GM12864 (cell line): ENCODE results near the gene NDST3.
A peak's percentile ranks its signal among the peaks of the same experiment; 100 is the strongest.
"Not testable (repeated sequence)": the region's sequence is repeated elsewhere in the genome, so short reads cannot be mapped to it uniquely, and the experiment has no call there.

Experiments
- DNase-seq: peaks from one replicate; pipeline ENCODE4 v3.0.0-alpha.2; 2011; ENCODE audit warnings: low read depth
- H3K4me3 ChIP-seq: 2 replicates; pipeline ENCODE4 v1.5.1; 2011; ENCODE audit warnings: mild to moderate bottlenecking, low read depth, low read length, control low read depth
- CTCF ChIP-seq: IDR thresholded peaks from 2 replicates; pipeline ENCODE4 v1.5.1; 2011; ENCODE audit warnings: low read depth, mild to moderate bottlenecking, moderate library complexity, low read length, control low read depth, inconsistent platforms; ENCODE audit errors: missing control alignments

NDST3 gene

GRCh38 chr4:118264096-118264495, 229.8 kb downstream of the NDST3 start:
- TF ChIP-seq CTCF, result no peak
- no peak for DNase-seq

GRCh38 chr4:118265312-118266144, 231.2 kb downstream of the NDST3 start:
- peak overlapping the region; percentile 48 for H3K4me3 ChIP-seq
- no peak for DNase-seq
- no peak for TF ChIP-seq CTCF

More at GRCh38 chr4:118264096-118264495, 229.8 kb downstream of the NDST3 start:
- H3K4me3 ChIP-seq, result no peak overlapping the region

- not testable (repeated sequence) for DNase-seq, H3K4me3 ChIP-seq
Observed at GRCh38 chr4:118266145-118266496, 231.8 kb downstream of the NDST3 start.

- H3K4me3 ChIP-seq, result no peak overlapping the region
- TF ChIP-seq CTCF, result no peak
- DNase-seq, result no peak
Observed at GRCh38 chr4:118268780-118269179, 234.5 kb downstream of the NDST3 start.

GRCh38 chr4:118270492-118270891, 236.2 kb downstream of the NDST3 start:
- no peak for DNase-seq

GRCh38 chr4:118271788-118272187, 237.5 kb downstream of the NDST3 start:
- no peak for DNase-seq
- no peak for TF ChIP-seq CTCF
- no peak overlapping the region for H3K4me3 ChIP-seq

More at GRCh38 chr4:118270492-118270891, 236.2 kb downstream of the NDST3 start:
- TF ChIP-seq CTCF, result peak; percentile 36
- no peak overlapping the region for H3K4me3 ChIP-seq

GRCh38 chr4:118273642-118274041, 239.4 kb downstream of the NDST3 start:
- DNase-seq, result no peak
- no peak for TF ChIP-seq CTCF
- H3K4me3 ChIP-seq, result no peak overlapping the region
